Progenitor cell of endocrine pancreas (in vitro differentiated cells): Measurements from ENCODE around the gene TXNDC16. TPM values are rescaled to one million over a fixed set of nuclear protein-coding genes. Genes with fewer than 3 reads are reported as not detected.

ENCODE experiments used
- DNase-seq: peaks from one replicate; pipeline ENCODE4 v3.0.0; 2021; ENCODE audit warnings: low spot score; ENCODE audit not compliant: unreplicated experiment
- H3K27ac Mint-ChIP-seq: 2 replicates; pipeline ENCODE4 v1.8.0; 2021; ENCODE audit warnings: mild to moderate bottlenecking, moderate library complexity, mixed read lengths
- H3K27me3 Mint-ChIP-seq: 2 replicates; pipeline ENCODE4 v1.8.0; 2021; ENCODE audit warnings: mixed read lengths
- H3K36me3 Mint-ChIP-seq: 2 replicates; pipeline ENCODE4 v1.8.0; 2022; ENCODE audit warnings: mixed read lengths; ENCODE audit not compliant: insufficient read depth
- H3K4me1 Mint-ChIP-seq: 2 replicates; pipeline ENCODE4 v1.8.0; 2021; ENCODE audit warnings: low read depth, mixed read lengths
- H3K4me3 Mint-ChIP-seq: 2 replicates; pipeline ENCODE4 v1.8.0; 2021; ENCODE audit warnings: low read depth, mild to moderate bottlenecking, moderate library complexity, mixed read lengths
- H3K9me3 Mint-ChIP-seq: 2 replicates; pipeline ENCODE4 v1.8.0; 2021; ENCODE audit warnings: low read depth, mixed read lengths
- total RNA-seq: library from RNA; stranded (reverse); gene quantifications from 2 replicates; pipeline ENCODE4 v1.2.1, GENCODE V29; 2021
- TF ChIP-seq, protein P1 (sequence below): fragments of 200-600 bp; sonication (generic); IDR thresholded peaks from one replicate; pipeline ENCODE4 v1.5.0; 2021; ENCODE audit warnings: antibody characterized with exemption, mild to moderate bottlenecking; ENCODE audit not compliant: unreplicated experiment

TXNDC16 gene
- total RNA-seq, 1 donor from 2014 or later, result 18.9 TPM

DNA sequence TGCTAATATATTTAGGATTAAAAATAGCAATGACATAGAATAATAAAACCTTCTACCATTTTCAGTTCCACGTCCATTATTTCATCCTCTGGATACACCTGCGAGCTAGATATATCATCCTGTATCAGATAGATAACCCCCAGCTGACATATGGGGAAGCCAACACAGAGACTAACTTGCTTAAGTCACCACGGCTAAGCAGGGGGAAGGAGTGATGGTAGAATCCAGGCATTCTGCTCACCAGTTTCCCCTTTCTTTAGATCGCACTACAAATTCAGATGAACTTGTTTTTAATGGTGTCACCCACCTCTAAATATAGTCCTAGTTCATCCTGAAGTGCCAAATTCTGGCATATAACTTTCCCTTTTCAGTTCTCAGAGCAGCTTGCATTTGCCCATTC, 110.1 kb downstream of the TXNDC16 start:
- H3K4me1 Mint-ChIP-seq, result peaks cover 3% of the 10 kb centered on the region
- TF ChIP-seq, protein P1, sequence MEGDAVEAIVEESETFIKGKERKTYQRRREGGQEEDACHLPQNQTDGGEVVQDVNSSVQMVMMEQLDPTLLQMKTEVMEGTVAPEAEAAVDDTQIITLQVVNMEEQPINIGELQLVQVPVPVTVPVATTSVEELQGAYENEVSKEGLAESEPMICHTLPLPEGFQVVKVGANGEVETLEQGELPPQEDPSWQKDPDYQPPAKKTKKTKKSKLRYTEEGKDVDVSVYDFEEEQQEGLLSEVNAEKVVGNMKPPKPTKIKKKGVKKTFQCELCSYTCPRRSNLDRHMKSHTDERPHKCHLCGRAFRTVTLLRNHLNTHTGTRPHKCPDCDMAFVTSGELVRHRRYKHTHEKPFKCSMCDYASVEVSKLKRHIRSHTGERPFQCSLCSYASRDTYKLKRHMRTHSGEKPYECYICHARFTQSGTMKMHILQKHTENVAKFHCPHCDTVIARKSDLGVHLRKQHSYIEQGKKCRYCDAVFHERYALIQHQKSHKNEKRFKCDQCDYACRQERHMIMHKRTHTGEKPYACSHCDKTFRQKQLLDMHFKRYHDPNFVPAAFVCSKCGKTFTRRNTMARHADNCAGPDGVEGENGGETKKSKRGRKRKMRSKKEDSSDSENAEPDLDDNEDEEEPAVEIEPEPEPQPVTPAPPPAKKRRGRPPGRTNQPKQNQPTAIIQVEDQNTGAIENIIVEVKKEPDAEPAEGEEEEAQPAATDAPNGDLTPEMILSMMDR, result no peak
- H3K9me3 Mint-ChIP-seq, result no peaks in the 10 kb centered on the region
- no peak overlapping the region for H3K4me3 Mint-ChIP-seq
- no peaks in the 10 kb centered on the region for H3K27me3 Mint-ChIP-seq
- H3K27ac Mint-ChIP-seq, result no peak overlapping the region
- DNase-seq, result no peak
- H3K36me3 Mint-ChIP-seq, result peaks cover 4% of the 10 kb centered on the region

DNA sequence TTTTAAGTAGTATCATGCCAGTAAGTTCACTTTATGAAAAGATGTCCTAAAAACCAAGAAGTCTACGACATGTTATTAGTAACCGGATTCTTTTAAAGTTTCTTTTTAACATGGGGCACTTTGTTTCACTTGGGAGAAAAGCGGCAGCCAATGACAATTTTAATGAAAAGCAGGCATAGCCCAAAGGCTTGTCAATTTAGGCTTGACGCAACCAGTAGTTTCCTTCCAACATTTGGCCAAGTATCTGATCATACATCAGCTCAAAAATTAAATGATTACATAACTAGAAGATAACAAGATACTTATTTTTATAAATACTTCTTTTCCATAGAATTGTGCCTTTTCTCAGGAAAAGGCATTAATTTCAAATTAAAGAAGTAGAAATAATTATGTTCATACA, 112.8 kb downstream of the TXNDC16 start:
- Mint-ChIP-seq H3K9me3 (no peaks in the 10 kb centered on the region), H3K36me3 (peaks cover 4% of the 10 kb centered on the region), H3K4me1 (peaks cover 3% of the 10 kb centered on the region), H3K4me3 (no peak overlapping the region), H3K27me3 (no peaks in the 10 kb centered on the region), H3K27ac (no peak overlapping the region)
- TF ChIP-seq, protein P1, result no peak
- DNase-seq, result no peak

DNA sequence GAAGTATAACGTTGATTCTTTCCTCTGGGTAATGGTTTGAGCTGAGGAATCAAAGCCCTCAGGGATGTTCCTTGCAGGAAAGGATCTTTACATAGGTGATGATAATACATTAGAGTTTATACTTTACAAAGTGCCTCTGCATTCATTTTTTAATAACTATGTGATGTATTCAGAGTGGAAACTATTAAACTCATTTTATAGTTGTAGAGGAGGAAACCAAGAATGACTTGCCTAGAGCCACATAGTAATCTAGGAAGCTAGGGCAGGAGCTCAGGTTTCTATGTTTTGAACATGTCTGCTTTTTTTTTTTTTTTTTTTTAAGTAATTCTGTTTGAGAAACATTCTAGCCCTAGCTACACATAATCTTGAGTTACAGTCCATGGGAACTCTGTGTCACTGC, 117.3 kb downstream of the TXNDC16 start:
- H3K4me1 Mint-ChIP-seq, result no peaks in the 10 kb centered on the region
- H3K27me3 Mint-ChIP-seq, result no peaks in the 10 kb centered on the region
- TF ChIP-seq, protein P1, result no peak

DNA sequence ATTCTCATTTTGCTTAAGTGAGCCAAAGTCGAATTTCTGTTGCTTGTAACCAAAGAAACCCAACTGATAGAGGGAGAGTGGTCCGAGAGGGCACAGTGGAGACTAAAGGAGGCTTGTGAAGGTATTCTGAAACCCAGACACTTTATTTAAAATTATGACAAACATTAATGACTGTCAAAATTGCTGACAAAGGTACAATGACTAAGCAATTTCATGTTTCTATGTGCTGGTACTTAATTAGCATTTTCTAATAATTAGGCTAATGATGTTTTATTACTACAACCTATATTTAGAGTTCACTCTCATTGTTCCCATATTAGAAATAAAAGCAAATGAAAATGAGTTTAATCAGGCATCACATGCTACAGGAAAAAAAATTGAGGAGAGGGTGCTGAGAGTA, 121.8 kb downstream of the TXNDC16 start:
- Mint-ChIP-seq H3K4me3 (no peak overlapping the region), H3K9me3 (no peaks in the 10 kb centered on the region), H3K27ac (no peak overlapping the region), H3K36me3 (peaks cover 4% of the 10 kb centered on the region), H3K27me3 (no peaks in the 10 kb centered on the region), H3K4me1 (peaks cover 1% of the 10 kb centered on the region)
- no peak for DNase-seq
- TF ChIP-seq, protein P1, result no peak

More for the DNA sequence above, 117.3 kb downstream of the TXNDC16 start:
- DNase-seq, result no peak
- H3K27ac Mint-ChIP-seq, result no peak overlapping the region
- no peaks in the 10 kb centered on the region for H3K9me3 Mint-ChIP-seq
- H3K36me3 Mint-ChIP-seq, result peaks cover 3% of the 10 kb centered on the region
- no peak overlapping the region for H3K4me3 Mint-ChIP-seq

DNA sequence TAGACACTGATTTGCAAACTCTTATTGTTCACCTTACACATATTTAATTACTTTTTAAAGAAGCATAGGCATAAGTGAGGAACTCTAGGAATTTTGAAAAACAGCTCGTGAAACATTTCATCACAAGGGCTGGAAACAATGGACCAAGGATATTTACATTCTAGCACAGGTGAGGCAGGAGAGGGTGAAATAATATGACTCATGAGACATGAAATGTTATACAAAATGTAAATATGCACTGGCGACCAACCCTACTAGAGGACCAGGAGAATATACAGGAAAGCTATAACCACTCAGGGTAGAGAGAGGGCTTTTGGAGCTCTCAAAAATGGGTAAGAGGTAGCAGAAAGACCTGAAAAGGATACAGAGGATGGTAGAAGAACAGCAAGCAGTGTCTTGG, 122.9 kb downstream of the TXNDC16 start:
- H3K36me3 Mint-ChIP-seq, result peaks cover 4% of the 10 kb centered on the region
- H3K9me3 Mint-ChIP-seq, result no peaks in the 10 kb centered on the region
- H3K27ac Mint-ChIP-seq, result no peak overlapping the region
- H3K27me3 Mint-ChIP-seq, result no peaks in the 10 kb centered on the region
- H3K4me3 Mint-ChIP-seq, result no peak overlapping the region
- peaks cover 2% of the 10 kb centered on the region for H3K4me1 Mint-ChIP-seq
- TF ChIP-seq, protein P1, result no peak
- no peak for DNase-seq
